Measurements from ENCODE around the gene BARHL1.

BARHL1 gene

DNA sequence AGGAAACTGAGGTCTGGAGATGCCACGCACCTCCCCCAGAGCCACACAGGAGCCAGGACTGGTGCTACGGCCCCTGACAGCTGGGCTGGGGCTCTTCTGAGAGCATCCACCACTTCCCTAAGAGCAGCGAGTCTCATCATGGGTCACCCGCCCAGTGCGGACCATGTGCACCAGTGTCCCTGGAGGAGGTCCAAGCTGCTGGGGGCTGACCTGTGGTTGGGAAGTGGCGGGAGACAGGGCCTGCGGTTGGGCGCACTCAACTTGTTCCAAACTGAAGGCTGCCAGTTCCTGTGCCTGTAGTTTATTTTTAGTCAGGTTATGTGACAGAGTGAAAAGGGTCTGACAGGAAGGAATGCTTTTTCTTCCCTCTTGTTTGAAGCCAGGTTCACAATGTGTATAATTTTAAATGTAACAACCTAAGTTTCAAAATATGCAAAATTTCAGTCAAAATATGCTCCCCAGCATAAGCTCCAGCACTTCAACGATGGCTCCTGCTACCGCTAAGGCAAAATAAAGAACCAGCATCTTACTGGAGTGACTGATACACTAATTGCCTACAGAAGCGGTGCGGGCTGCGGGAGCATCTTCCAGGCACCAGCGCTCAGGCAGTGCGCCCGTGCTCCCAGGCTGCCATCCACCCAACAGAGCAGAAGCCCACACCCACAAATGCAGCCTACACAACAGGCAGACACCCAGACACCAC is 14.8 kb downstream of the BARHL1 start:
- TF ChIP-seq, protein P1, sequence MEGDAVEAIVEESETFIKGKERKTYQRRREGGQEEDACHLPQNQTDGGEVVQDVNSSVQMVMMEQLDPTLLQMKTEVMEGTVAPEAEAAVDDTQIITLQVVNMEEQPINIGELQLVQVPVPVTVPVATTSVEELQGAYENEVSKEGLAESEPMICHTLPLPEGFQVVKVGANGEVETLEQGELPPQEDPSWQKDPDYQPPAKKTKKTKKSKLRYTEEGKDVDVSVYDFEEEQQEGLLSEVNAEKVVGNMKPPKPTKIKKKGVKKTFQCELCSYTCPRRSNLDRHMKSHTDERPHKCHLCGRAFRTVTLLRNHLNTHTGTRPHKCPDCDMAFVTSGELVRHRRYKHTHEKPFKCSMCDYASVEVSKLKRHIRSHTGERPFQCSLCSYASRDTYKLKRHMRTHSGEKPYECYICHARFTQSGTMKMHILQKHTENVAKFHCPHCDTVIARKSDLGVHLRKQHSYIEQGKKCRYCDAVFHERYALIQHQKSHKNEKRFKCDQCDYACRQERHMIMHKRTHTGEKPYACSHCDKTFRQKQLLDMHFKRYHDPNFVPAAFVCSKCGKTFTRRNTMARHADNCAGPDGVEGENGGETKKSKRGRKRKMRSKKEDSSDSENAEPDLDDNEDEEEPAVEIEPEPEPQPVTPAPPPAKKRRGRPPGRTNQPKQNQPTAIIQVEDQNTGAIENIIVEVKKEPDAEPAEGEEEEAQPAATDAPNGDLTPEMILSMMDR (conservative IDR thresholded peaks at IDR 0.05; ENCODE audit: low read depth, low read length), result no peak
- no peak overlapping the region for H3K4me3 ChIP-seq (ENCODE audit: low read length)
- DNase-seq (ENCODE audit: low read depth), result no peak

DNA sequence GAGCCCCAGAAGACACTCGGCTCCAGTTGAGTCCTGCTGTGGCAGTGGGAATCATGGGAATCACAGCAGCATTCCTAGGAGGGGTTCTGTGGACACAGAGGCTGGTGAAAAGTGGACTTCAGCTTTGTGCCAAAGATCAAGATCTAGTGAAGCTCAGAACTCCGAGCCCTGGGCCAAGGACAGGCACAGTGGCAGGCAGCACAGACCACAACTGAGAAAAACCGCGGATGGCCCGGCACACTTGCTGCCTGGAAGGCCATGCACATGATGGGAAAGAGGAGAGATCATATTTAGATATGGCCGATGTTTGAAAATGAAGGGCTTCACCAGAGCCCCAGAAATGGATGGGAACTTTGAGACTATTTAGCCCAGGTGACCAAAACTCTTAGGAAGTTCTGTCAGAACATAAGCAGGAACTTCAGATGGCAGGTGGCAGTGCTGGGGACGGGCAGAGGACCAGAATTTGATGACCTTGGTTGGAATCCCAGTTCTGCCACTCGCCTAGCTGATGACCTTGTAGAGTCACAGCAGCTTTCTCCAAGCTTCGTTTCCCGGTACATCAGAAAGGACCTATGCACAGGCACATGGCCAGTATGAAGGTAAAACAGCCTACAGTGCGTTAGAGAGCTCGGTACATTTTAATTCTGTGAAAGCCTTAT is 18.0 kb downstream of the BARHL1 start:
- no peak overlapping the region for H3K4me3 ChIP-seq (ENCODE audit: low read length)
- TF ChIP-seq, protein P1 (conservative IDR thresholded peaks at IDR 0.05; ENCODE audit: low read depth, low read length), result no peak

DNA sequence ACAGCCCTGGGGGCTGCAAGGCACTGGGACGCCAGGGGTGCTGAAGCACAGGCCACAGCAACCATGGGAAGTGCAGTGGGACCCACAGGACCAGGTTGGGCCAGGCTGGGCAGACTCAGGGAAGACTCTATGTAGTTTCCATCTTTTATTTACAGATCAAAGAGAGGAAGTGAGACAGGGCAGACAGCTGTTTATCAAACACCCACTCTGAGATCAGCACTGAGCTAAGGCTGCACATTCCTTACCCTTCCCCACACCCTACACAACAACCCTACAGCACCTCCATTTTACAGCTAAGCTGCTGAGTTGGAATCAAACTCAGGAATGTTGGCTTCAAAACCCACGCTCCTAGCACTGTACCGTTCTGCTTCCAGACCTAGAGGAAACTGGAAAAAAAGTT is 19.8 kb downstream of the BARHL1 start:
- H3K4me3 ChIP-seq (ENCODE audit: low read length), result no peak overlapping the region
- no peak for DNase-seq (ENCODE audit: low read depth)
- TF ChIP-seq, protein P1 (conservative IDR thresholded peaks at IDR 0.05; ENCODE audit: low read depth, low read length), result no peak

More for the DNA sequence above, 18.0 kb downstream of the BARHL1 start:
- DNase-seq (ENCODE audit: low read depth), result no peak

DNA sequence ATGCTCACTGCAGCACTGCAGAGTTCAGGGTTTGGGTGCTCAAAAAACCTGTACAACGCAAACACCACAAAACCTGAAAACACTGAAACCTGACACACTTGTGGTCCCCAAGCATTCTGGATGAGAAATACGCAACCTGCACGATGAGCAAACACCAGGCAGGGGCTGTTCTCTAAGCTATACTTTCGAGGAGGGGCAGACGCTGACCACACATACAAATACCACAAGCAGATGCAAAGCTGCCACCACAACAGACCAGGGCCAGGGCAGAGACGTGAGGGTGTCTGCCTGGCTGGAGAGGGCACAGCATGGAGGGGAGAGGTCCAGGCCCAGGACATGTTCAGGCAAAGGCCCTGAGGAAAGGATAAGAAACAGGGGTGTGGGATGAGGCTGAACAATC is 23.0 kb downstream of the BARHL1 start:
- TF ChIP-seq, protein P1 (conservative IDR thresholded peaks at IDR 0.05; ENCODE audit: low read depth, low read length), result no peak
- DNase-seq (ENCODE audit: low read depth), result no peak
- no peak overlapping the region for H3K4me3 ChIP-seq (ENCODE audit: low read length)

DNA sequence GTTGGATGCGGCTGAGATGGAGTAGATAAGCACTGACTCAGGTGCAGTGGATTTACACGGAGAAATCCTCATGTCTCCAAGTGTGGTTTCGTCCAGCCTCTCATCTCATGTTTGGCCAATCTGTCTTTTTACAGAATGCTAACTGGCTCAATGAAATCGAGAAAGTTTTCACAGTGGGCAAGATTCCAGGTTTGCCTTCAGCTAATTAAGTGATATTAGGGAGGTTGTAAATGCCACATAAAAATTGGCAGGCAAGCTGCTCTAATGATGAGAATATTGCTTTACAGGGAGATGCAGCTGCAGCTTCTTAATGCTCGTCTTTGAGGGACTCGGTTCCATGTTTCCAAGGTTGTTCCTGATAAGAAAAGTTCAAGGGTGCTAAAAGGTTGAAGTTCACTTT is 23.7 kb downstream of the BARHL1 start:
- no peak overlapping the region for H3K4me3 ChIP-seq (ENCODE audit: low read length)
- DNase-seq (ENCODE audit: low read depth), result no peak
- TF ChIP-seq, protein P1 (conservative IDR thresholded peaks at IDR 0.05; ENCODE audit: low read depth, low read length), result no peak

DNA sequence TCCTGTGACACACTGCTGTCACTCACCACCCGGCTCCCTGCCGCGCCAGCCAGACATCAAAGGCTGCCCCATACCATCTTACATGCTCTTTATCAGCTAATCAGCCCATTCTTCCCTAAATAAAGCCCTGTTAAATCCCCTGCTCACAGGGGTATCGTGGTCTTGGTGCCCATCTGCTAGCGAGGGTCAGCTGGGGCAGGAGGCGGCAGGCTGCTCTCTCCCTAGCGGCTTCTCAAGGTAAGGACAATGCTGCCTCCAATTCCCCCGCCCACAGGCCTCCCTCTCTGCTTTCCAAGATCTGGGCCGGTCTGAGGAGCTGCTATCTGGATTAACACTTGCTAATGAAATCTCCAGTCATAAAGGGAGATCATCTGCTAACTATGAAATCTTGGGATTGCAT is 26.8 kb downstream of the BARHL1 start:
- TF ChIP-seq, protein P1 (conservative IDR thresholded peaks at IDR 0.05; ENCODE audit: low read depth, low read length), result no peak
- H3K4me3 ChIP-seq (ENCODE audit: low read length), result no peak overlapping the region
- DNase-seq (ENCODE audit: low read depth), result no peak

DNA sequence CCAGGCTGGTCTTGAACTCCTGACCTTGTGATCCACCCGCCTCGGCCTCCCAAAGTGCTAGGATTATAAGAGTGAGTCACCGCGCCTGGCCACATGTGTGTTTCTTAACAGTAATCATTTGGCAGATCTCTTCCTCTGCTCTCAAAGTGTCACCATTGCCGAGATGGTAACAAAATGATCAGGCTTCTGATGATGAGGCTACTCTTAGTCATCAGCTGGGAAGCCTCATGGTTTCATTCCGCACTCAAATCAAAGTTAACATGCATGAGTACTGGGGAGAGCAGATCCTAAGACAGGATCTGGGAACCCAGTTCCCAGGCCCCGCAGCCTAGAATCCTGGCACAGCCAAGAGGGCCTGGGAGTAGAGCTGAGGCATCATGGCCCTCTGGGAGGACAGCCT is 27.4 kb downstream of the BARHL1 start:
- peak; percentile 22 for DNase-seq (ENCODE audit: low read depth)
- TF ChIP-seq, protein P1 (conservative IDR thresholded peaks at IDR 0.05; ENCODE audit: low read depth, low read length), result no peak

More for the DNA sequence above, 27.4 kb downstream of the BARHL1 start:
- no peak overlapping the region for H3K4me3 ChIP-seq (ENCODE audit: low read length)
